GM12874 (cell line): Measurements from ENCODE around the gene PTPRZ1.

Experiments
- CTCF ChIP-seq: IDR thresholded peaks from 2 replicates; pipeline ENCODE4 v1.5.1; 2011; ENCODE audit warnings: low read depth, mild to moderate bottlenecking, control low read depth, low read length, moderate library complexity; ENCODE audit not compliant: insufficient read depth

Gene PTPRZ1

GRCh38 chr7:122068046-122068445, 195.1 kb downstream of the PTPRZ1 start:
- no peak for TF ChIP-seq CTCF

- TF ChIP-seq CTCF: no peak
These were observed 196.0 kb downstream of the PTPRZ1 start for GRCh38 chr7:122068999-122069398.

GRCh38 chr7:122070062-122070461, 197.1 kb downstream of the PTPRZ1 start:
- no peak for TF ChIP-seq CTCF

GRCh38 chr7:122070834-122071233, 197.9 kb downstream of the PTPRZ1 start:
- TF ChIP-seq CTCF: no peak

- no peak for TF ChIP-seq CTCF
These were observed 199.3 kb downstream of the PTPRZ1 start for GRCh38 chr7:122072272-122072671.

- no peak for TF ChIP-seq CTCF
These were observed 200.1 kb downstream of the PTPRZ1 start for GRCh38 chr7:122072924-122073599.

- no peak for TF ChIP-seq CTCF
These were observed 200.7 kb downstream of the PTPRZ1 start for GRCh38 chr7:122073635-122074034.
